Measurements from ENCODE around the gene FAM81A.

The FAM81A gene

DNA sequence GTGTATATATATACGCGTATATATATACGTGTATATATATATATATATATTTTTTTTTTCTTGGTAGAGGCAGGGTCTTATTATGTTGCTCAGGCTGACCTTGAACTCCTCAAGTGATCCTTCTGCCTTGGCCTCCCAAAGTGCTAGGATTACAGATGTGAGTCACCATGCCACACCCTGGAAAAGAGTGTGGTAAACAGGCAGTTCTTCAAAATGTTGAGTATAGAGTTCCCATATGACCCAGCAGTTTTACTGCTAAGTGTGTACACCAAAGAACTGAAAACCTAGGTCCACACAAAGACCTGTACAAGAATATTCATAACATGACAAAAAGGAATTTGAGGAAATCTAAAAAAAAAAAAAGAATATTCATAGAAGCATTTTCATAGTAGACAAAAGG, 101.8 kb downstream of the FAM81A start:
- H3K9me3 ChIP-seq (ENCODE audit: insufficient read depth, low read length, severe bottlenecking) = no peaks in the 10 kb centered on the region
- no peak overlapping the region for H3K9ac ChIP-seq (ENCODE audit: low read depth, low read length)
- no peak for ATAC-seq (ENCODE audit: insufficient read depth, low read depth)
- no peak overlapping the region for H3K4me3 ChIP-seq (ENCODE audit: low read depth in 1 of 2, low read length in 2 of 2)
- no peaks in the 10 kb centered on the region for H3K79me2 ChIP-seq (ENCODE audit: insufficient read depth, low read length)
- no peaks in the 10 kb centered on the region for H3K4me1 ChIP-seq (ENCODE audit: insufficient read depth, low read length)
- H3K27ac ChIP-seq (ENCODE audit: low read length) = no peak overlapping the region
- no peak overlapping the region for H2AFZ ChIP-seq (ENCODE audit: low read depth, low read length)
- H3K27me3 ChIP-seq (ENCODE audit: insufficient read depth, low read length, poor library complexity) = no peaks in the 10 kb centered on the region
- H3K4me2 ChIP-seq (ENCODE audit: insufficient read depth, low read length) = no peak overlapping the region
- H3K36me3 ChIP-seq (ENCODE audit: insufficient read depth, low read length) = no peaks in the 10 kb centered on the region
- no peaks in the 10 kb centered on the region for H4K20me1 ChIP-seq (ENCODE audit: insufficient read depth, low read length)
- TF ChIP-seq, protein P1, sequence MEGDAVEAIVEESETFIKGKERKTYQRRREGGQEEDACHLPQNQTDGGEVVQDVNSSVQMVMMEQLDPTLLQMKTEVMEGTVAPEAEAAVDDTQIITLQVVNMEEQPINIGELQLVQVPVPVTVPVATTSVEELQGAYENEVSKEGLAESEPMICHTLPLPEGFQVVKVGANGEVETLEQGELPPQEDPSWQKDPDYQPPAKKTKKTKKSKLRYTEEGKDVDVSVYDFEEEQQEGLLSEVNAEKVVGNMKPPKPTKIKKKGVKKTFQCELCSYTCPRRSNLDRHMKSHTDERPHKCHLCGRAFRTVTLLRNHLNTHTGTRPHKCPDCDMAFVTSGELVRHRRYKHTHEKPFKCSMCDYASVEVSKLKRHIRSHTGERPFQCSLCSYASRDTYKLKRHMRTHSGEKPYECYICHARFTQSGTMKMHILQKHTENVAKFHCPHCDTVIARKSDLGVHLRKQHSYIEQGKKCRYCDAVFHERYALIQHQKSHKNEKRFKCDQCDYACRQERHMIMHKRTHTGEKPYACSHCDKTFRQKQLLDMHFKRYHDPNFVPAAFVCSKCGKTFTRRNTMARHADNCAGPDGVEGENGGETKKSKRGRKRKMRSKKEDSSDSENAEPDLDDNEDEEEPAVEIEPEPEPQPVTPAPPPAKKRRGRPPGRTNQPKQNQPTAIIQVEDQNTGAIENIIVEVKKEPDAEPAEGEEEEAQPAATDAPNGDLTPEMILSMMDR (IDR thresholded peaks at IDR 0.05; ENCODE audit: borderline replicate concordance, extremely low read depth, low read length, poor library complexity, severe bottlenecking) = no peak
- TF ChIP-seq EZH2 (IDR thresholded peaks at IDR 0.05; ENCODE audit: borderline replicate concordance, low read depth, low read length, severe bottlenecking) = no peak
- no peak for DNase-seq

DNA sequence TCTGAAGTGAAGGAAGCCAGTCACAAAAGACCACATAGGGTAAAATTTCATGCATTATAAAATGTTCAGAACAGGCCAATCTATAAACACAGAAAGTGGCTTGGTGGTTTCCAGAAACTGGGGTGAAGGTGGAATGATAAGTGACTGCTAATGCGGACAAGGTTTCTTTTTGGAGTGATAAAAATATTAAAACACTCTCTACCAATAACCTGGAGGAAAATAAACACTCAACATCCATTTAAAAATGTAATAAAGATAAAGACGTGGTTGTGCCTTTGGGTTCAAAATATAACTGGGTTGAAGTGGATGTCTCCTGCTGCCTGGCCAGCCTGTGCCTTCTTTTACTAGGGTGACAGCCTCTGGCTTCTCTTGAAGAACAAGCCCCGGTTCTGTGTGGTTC, 102.7 kb downstream of the FAM81A start:
- no peak overlapping the region for H3K9ac ChIP-seq (ENCODE audit: low read depth, low read length)
- H4K20me1 ChIP-seq (ENCODE audit: insufficient read depth, low read length) = no peaks in the 10 kb centered on the region
- no peaks in the 10 kb centered on the region for H3K4me1 ChIP-seq (ENCODE audit: insufficient read depth, low read length)
- DNase-seq (no peak), ATAC-seq (ENCODE audit: insufficient read depth, low read depth) (no peak)
- no peak overlapping the region for H3K4me3 ChIP-seq (ENCODE audit: low read depth in 1 of 2, low read length in 2 of 2)
- no peaks in the 10 kb centered on the region for H3K79me2 ChIP-seq (ENCODE audit: insufficient read depth, low read length)
- H2AFZ ChIP-seq (ENCODE audit: low read depth, low read length) = no peak overlapping the region
- H3K27ac ChIP-seq (ENCODE audit: low read length) = no peak overlapping the region
- H3K36me3 ChIP-seq (ENCODE audit: insufficient read depth, low read length) = no peaks in the 10 kb centered on the region
- TF ChIP-seq EZH2 (IDR thresholded peaks at IDR 0.05; ENCODE audit: borderline replicate concordance, low read depth, low read length, severe bottlenecking) = no peak
- no peaks in the 10 kb centered on the region for H3K27me3 ChIP-seq (ENCODE audit: insufficient read depth, low read length, poor library complexity)
- H3K4me2 ChIP-seq (ENCODE audit: insufficient read depth, low read length) = no peak overlapping the region
- H3K9me3 ChIP-seq (ENCODE audit: insufficient read depth, low read length, severe bottlenecking) = no peaks in the 10 kb centered on the region

DNA sequence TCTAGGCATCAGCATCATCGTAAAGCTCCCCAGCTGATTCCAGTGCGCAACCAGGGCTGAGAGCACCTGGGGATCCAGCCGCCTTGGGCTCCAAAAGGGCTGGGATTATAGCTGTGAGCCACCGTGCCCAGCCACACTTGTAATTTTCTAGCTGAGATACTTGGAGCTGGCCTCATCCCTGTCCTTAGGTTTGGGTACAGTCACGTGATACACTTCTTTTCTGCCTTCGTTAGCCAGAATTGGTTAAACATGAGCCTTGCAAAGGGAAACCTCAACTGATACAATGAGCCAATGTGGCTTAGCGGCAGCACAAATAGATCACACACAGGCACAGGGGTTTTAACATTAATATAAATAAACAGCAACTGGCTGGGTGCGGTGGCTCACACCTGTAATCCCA, 103.8 kb downstream of the FAM81A start:
- no peak overlapping the region for H3K27ac ChIP-seq (ENCODE audit: low read length)
- H3K4me1 ChIP-seq (ENCODE audit: insufficient read depth, low read length) = no peaks in the 10 kb centered on the region
- H3K4me3 ChIP-seq (ENCODE audit: low read depth in 1 of 2, low read length in 2 of 2) = no peak overlapping the region
- ATAC-seq (ENCODE audit: insufficient read depth, low read depth) (no peak), DNase-seq (no peak)
- peaks cover 2% of the 10 kb centered on the region for H3K27me3 ChIP-seq (ENCODE audit: insufficient read depth, low read length, poor library complexity)
- TF ChIP-seq, protein P1 (IDR thresholded peaks at IDR 0.05; ENCODE audit: borderline replicate concordance, extremely low read depth, low read length, poor library complexity, severe bottlenecking) = no peak
- TF ChIP-seq EZH2 (IDR thresholded peaks at IDR 0.05; ENCODE audit: borderline replicate concordance, low read depth, low read length, severe bottlenecking) = no peak
- H3K9me3 ChIP-seq (ENCODE audit: insufficient read depth, low read length, severe bottlenecking) = no peaks in the 10 kb centered on the region
- no peaks in the 10 kb centered on the region for H3K36me3 ChIP-seq (ENCODE audit: insufficient read depth, low read length)
- H3K79me2 ChIP-seq (ENCODE audit: insufficient read depth, low read length) = no peaks in the 10 kb centered on the region
- no peak overlapping the region for H3K4me2 ChIP-seq (ENCODE audit: insufficient read depth, low read length)
- H2AFZ ChIP-seq (ENCODE audit: low read depth, low read length) = no peak overlapping the region
- H4K20me1 ChIP-seq (ENCODE audit: insufficient read depth, low read length) = no peaks in the 10 kb centered on the region
- H3K9ac ChIP-seq (ENCODE audit: low read depth, low read length) = no peak overlapping the region

DNA sequence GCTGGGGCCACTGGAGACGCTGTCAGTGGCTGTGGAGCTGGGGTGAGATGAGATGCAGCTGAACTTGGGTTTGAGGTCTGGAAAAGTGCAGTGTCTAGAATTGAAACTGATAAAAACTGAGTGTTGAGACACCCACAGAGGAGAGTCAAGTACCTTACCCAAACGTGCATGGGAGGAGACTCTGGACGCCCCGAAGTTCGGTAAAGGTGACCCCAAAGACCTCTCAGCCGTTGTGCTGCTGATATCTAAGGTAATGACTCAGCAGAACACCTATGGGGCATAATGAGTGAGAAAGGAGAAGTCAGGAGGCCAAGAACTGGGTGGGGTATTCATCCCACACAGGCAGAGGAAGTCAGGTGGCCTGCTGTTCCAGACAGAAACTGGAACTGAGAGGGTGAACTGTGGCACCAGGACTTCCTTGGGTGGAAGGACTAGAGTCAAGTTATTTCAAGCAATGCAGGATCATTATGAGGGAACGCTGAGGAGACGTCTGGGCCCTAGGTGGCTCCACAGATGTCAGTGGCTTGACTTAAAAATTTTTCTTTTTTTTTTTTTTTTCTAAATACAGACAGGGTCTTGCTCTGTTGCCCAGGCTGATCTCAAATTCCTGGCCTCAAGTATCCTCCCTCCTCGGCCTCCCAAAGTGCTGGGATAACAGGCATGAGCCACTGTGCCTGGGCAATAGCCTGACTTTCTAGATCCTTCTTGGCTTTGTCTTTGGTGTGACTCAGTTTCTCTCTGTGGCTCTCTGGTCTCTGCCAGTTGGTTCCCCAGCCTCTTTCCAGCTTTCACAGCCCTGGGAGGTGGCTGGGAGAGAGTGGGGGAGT, 105.9 kb downstream of the FAM81A start:
- DNase-seq (no peak), ATAC-seq (ENCODE audit: insufficient read depth, low read depth) (no peak)
- Histone ChIP-seq H3K4me1 (ENCODE audit: insufficient read depth, low read length) (no peaks in the 10 kb centered on the region), H4K20me1 (ENCODE audit: insufficient read depth, low read length) (no peaks in the 10 kb centered on the region), H3K36me3 (ENCODE audit: insufficient read depth, low read length) (no peaks in the 10 kb centered on the region), H3K4me3 (ENCODE audit: low read depth in 1 of 2, low read length in 2 of 2) (no peak overlapping the region), H3K27me3 (ENCODE audit: insufficient read depth, low read length, poor library complexity) (peaks cover 6% of the 10 kb centered on the region), H3K79me2 (ENCODE audit: insufficient read depth, low read length) (no peaks in the 10 kb centered on the region), H3K4me2 (ENCODE audit: insufficient read depth, low read length) (no peak overlapping the region), H3K9me3 (ENCODE audit: insufficient read depth, low read length, severe bottlenecking) (no peaks in the 10 kb centered on the region), H3K9ac (ENCODE audit: low read depth, low read length) (no peak overlapping the region), H3K27ac (ENCODE audit: low read length) (no peak overlapping the region), H2AFZ (ENCODE audit: low read depth, low read length) (no peak overlapping the region)
- TF ChIP-seq, protein P1 (IDR thresholded peaks at IDR 0.05; ENCODE audit: borderline replicate concordance, extremely low read depth, low read length, poor library complexity, severe bottlenecking) = no peak
- no peak for TF ChIP-seq EZH2 (IDR thresholded peaks at IDR 0.05; ENCODE audit: borderline replicate concordance, low read depth, low read length, severe bottlenecking)
